ENCODE results near the gene HDAC3.

DNA sequence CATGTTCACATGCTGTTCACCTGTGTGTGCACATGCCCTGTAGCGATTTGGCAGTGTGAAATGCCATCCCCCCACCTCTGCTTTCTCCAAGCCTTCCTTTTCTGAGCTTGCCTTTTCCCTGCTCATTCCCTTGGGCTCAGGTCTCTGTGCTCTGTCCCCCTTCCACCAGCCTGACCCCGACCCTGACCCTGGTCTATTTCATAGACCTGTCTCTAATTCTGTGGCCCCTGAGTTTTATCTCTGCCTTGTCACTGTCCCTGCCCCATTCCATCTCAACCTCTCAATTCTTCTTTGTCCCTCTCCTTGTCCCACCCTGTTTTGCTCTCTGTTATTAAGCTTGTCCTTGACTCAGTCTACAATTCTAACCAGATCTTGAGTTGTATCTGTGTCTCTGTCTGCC, 44.6 kb upstream of the HDAC3 start:
- TF ChIP-seq, protein P1, sequence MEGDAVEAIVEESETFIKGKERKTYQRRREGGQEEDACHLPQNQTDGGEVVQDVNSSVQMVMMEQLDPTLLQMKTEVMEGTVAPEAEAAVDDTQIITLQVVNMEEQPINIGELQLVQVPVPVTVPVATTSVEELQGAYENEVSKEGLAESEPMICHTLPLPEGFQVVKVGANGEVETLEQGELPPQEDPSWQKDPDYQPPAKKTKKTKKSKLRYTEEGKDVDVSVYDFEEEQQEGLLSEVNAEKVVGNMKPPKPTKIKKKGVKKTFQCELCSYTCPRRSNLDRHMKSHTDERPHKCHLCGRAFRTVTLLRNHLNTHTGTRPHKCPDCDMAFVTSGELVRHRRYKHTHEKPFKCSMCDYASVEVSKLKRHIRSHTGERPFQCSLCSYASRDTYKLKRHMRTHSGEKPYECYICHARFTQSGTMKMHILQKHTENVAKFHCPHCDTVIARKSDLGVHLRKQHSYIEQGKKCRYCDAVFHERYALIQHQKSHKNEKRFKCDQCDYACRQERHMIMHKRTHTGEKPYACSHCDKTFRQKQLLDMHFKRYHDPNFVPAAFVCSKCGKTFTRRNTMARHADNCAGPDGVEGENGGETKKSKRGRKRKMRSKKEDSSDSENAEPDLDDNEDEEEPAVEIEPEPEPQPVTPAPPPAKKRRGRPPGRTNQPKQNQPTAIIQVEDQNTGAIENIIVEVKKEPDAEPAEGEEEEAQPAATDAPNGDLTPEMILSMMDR (IDR thresholded peaks at IDR 0.05), result no peak
- TF ChIP-seq POLR2A (IDR thresholded peaks at IDR 0.05), result no peak

Data from ovary (tissue), 3 donors.